ENCODE measurements around the gene ERI3. TPM values are rescaled to one million over a fixed set of nuclear protein-coding genes. Genes with fewer than 3 reads are reported as not detected.
A peak's percentile ranks its signal among the peaks of the same experiment; 100 is the strongest.

The ERI3 gene
- total RNA-seq, 1 experiment from 2014 or later: 74.7 TPM

DNA sequence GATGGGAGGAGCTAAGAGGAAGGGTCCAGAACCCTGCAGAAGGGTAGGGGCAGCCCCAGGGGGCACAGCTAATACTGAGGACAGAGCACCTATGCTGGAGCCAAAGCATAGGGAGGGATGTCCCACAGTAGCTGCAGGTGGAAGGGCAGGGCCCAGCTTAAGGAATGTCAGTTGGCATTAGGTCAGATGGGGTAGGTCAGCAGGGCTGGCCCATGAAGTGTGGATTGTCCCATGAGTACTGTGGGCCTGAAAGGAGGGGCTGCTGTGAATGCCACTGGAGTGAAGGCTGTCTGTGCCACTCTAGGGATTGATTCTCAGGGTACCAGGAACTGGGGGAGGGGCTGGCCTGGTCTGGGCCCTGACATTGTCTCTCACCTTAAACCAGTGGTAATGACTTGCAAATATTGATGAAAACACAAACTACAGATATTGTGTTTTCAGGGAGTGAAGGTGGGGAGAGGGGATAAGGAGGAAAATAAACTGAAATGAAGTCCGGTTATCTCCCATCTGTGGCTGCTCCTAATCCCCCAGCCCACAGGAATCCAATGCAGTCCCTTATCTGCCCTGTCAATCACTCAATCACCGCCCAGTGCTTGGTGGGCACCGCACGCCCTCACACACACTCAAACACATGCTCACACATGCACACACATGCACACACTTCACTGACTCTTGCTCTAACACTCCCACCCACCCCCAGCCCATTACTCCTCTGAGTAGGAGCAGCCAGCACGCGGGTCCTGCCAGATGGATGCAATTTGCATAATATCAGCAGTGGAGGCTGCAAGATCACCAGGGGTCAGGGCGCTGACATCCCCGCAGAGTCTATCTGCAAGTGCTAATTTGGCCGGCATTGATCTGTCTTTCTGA lies 114.0 kb downstream of the ERI3 start:
- DNase-seq (ENCODE audit: low spot score) (no peak), ATAC-seq (no peak)
- Mint-ChIP-seq H3K27ac (no peak overlapping the region), H3K4me3 (no peak overlapping the region), H3K9me3 (no peaks in the 10 kb centered on the region), H3K4me1 (peaks cover 36% of the 10 kb centered on the region), H3K36me3 (no peaks in the 10 kb centered on the region), H3K27me3 (ENCODE audit: low read depth) (no peaks in the 10 kb centered on the region)
- TF ChIP-seq ZNF423 (CRISPR knock-in tag; IDR thresholded peaks at IDR 0.05) (no peak), NFE2L1 (CRISPR knock-in tag; IDR thresholded peaks at IDR 0.05) (no peak)
- TF ChIP-seq, protein P1, sequence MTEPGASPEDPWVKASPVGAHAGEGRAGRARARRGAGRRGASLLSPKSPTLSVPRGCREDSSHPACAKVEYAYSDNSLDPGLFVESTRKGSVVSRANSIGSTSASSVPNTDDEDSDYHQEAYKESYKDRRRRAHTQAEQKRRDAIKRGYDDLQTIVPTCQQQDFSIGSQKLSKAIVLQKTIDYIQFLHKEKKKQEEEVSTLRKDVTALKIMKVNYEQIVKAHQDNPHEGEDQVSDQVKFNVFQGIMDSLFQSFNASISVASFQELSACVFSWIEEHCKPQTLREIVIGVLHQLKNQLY (CRISPR knock-in tag; IDR thresholded peaks at IDR 0.05): no peak
- TF ChIP-seq, protein P2, sequence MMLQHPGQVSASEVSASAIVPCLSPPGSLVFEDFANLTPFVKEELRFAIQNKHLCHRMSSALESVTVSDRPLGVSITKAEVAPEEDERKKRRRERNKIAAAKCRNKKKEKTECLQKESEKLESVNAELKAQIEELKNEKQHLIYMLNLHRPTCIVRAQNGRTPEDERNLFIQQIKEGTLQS (CRISPR knock-in tag; conservative IDR thresholded peaks at IDR 0.05): no peak
- CTCF ChIA-PET: interaction anchor here (1.1 to 2.4 kb wide), 5 partner anchors 9 to 152 kb away, joined by 3 to 8 read pairs (median 4); no protein-coding TSS in a partner anchor
- POLR2A ChIA-PET: no interaction called here

DNA sequence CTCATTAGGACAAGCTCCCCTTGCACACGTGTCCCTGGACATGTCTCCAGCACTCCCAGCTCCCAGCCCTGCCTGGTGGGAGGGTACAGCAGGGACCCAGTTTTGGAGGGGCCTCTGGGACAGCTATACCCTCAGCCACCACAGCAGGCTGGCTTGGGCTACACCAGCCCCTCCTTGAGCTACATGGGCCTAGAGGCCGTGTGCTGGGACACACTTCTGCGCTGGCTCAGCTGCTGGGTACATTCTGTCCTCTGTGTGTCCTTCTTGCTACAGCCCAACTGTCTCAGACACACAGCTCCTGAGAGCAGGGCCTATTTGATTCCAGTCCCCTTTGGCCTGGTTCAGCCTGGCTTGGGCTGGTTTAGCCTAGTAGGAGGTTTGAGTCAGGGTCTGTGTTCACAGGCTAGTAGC lies 115.1 kb downstream of the ERI3 start:
- DNase-seq (ENCODE audit: low spot score) (no peak), ATAC-seq (no peak)
- ChIA-PET CTCF (interaction anchor here (1.1 to 2.7 kb wide), 9 partner anchors 10 to 151 kb away, joined by 3 to 19 read pairs (median 5); no protein-coding TSS in a partner anchor), POLR2A (no interaction called here)
- Mint-ChIP-seq H3K4me1 (peaks cover 36% of the 10 kb centered on the region), H3K27me3 (ENCODE audit: low read depth) (no peaks in the 10 kb centered on the region), H3K27ac (peak overlapping the region; percentile 81), H3K36me3 (no peaks in the 10 kb centered on the region), H3K4me3 (no peak overlapping the region), H3K9me3 (no peaks in the 10 kb centered on the region)
- TF ChIP-seq ZNF317 (CRISPR knock-in tag; IDR thresholded peaks at IDR 0.05; ENCODE audit: borderline replicate concordance, low read depth) (no peak), FOXJ3 (CRISPR knock-in tag; IDR thresholded peaks at IDR 0.05; ENCODE audit: borderline replicate concordance) (no peak), ELF4 (CRISPR knock-in tag; IDR thresholded peaks at IDR 0.05; ENCODE audit: low read depth) (no peak), SP1 (CRISPR knock-in tag; conservative IDR thresholded peaks at IDR 0.05) (no peak), ETV6 (CRISPR knock-in tag; IDR thresholded peaks at IDR 0.05) (no peak)
- TF ChIP-seq, protein P3, sequence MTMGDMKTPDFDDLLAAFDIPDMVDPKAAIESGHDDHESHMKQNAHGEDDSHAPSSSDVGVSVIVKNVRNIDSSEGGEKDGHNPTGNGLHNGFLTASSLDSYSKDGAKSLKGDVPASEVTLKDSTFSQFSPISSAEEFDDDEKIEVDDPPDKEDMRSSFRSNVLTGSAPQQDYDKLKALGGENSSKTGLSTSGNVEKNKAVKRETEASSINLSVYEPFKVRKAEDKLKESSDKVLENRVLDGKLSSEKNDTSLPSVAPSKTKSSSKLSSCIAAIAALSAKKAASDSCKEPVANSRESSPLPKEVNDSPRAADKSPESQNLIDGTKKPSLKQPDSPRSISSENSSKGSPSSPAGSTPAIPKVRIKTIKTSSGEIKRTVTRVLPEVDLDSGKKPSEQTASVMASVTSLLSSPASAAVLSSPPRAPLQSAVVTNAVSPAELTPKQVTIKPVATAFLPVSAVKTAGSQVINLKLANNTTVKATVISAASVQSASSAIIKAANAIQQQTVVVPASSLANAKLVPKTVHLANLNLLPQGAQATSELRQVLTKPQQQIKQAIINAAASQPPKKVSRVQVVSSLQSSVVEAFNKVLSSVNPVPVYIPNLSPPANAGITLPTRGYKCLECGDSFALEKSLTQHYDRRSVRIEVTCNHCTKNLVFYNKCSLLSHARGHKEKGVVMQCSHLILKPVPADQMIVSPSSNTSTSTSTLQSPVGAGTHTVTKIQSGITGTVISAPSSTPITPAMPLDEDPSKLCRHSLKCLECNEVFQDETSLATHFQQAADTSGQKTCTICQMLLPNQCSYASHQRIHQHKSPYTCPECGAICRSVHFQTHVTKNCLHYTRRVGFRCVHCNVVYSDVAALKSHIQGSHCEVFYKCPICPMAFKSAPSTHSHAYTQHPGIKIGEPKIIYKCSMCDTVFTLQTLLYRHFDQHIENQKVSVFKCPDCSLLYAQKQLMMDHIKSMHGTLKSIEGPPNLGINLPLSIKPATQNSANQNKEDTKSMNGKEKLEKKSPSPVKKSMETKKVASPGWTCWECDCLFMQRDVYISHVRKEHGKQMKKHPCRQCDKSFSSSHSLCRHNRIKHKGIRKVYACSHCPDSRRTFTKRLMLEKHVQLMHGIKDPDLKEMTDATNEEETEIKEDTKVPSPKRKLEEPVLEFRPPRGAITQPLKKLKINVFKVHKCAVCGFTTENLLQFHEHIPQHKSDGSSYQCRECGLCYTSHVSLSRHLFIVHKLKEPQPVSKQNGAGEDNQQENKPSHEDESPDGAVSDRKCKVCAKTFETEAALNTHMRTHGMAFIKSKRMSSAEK (CRISPR knock-in tag; IDR thresholded peaks at IDR 0.05; ENCODE audit: borderline replicate concordance): no peak
- TF ChIP-seq, protein P4, sequence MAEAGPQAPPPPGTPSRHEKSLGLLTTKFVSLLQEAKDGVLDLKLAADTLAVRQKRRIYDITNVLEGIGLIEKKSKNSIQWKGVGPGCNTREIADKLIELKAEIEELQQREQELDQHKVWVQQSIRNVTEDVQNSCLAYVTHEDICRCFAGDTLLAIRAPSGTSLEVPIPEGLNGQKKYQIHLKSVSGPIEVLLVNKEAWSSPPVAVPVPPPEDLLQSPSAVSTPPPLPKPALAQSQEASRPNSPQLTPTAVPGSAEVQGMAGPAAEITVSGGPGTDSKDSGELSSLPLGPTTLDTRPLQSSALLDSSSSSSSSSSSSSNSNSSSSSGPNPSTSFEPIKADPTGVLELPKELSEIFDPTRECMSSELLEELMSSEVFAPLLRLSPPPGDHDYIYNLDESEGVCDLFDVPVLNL (CRISPR knock-in tag; IDR thresholded peaks at IDR 0.05; ENCODE audit: borderline replicate concordance, low read depth): no peak
- TF ChIP-seq, protein P5, sequence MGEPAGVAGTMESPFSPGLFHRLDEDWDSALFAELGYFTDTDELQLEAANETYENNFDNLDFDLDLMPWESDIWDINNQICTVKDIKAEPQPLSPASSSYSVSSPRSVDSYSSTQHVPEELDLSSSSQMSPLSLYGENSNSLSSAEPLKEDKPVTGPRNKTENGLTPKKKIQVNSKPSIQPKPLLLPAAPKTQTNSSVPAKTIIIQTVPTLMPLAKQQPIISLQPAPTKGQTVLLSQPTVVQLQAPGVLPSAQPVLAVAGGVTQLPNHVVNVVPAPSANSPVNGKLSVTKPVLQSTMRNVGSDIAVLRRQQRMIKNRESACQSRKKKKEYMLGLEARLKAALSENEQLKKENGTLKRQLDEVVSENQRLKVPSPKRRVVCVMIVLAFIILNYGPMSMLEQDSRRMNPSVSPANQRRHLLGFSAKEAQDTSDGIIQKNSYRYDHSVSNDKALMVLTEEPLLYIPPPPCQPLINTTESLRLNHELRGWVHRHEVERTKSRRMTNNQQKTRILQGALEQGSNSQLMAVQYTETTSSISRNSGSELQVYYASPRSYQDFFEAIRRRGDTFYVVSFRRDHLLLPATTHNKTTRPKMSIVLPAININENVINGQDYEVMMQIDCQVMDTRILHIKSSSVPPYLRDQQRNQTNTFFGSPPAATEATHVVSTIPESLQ (CRISPR knock-in tag; IDR thresholded peaks at IDR 0.05): no peak

All from WTC11 (cell line).